Measurements from ENCODE around the gene MCUB. TPM values are rescaled to one million over a fixed set of nuclear protein-coding genes. Genes with fewer than 3 reads are reported as not detected.

Gene MCUB
- total and polyA plus RNA-seq, 2 of the 13 experiments (the other 11 are each of a cell fraction or from before 2014, with no cell fraction given) = 0.95 to 2.2 TPM

DNA sequence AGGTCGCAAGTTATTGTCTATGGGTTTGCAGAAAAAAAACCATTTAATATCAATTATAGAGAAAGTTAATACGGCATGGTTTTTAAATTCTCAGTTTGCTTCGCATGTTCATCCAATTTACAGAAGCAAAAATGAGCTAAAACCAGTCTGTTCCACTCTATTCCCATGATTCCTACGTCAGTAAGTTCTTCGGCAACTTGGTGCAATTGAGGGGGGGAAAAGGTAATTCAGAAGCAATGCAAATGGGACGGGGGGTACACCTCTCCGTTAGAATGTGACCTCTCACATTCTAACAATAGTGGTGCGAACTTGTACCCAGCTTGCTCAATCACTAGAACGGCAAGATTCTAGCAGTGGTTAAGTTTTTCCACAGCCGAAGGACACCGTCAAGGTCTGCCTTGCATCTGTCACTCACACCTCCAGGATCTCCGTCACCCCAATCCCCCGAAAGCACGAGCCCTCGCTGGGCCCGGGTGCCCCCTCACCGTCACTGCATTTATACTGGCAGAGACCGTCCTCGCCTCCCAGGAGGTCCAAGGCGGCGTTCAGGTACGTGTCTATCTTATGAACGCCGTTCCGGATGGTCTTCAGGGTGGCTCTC lies 169.2 kb downstream of the MCUB start (continued):
- TF ChIP-seq HHEX (CRISPR knock-in tag; IDR thresholded peaks at IDR 0.05) = no peak
- 0 out of 2 replicates have a peak, but pooled peaks have one; percentile 48 for TF ChIP-seq ZNF296 (CRISPR knock-in tag; conservative IDR thresholded peaks at IDR 0.05)
- TF ChIP-seq ADNP (CRISPR knock-in tag; IDR thresholded peaks at IDR 0.05) = no peak
- no peak for TF ChIP-seq PHF8 (CRISPR knock-in tag; IDR thresholded peaks at IDR 0.05)
- TF ChIP-seq, protein P1, sequence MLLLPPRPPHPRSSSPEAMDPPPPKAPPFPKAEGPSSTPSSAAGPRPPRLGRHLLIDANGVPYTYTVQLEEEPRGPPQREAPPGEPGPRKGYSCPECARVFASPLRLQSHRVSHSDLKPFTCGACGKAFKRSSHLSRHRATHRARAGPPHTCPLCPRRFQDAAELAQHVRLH (CRISPR knock-in tag; IDR thresholded peaks at IDR 0.05; ENCODE audit: borderline replicate concordance, low read depth) = peak; percentile 38; the same call in 1 of the 2 replicates
- 0 out of 2 replicates have a peak, but pooled peaks have one; percentile 32 for TF ChIP-seq THYN1 (CRISPR knock-in tag; IDR thresholded peaks at IDR 0.05; ENCODE audit: borderline replicate concordance, low read depth)
- no peak for TF ChIP-seq ZGPAT (CRISPR knock-in tag; IDR thresholded peaks at IDR 0.05)
- TF ChIP-seq ZNF740 (CRISPR knock-in tag; IDR thresholded peaks at IDR 0.05) = peak; percentile 43; the same call in 1 of the 2 replicates
- TF ChIP-seq ZBTB38 (CRISPR knock-in tag; IDR thresholded peaks at IDR 0.05) = no peak
- 0 out of 2 replicates have a peak, but pooled peaks have one; percentile 17 for TF ChIP-seq GZF1 (CRISPR knock-in tag; IDR thresholded peaks at IDR 0.05)
- peak; percentile 77; the same call in 1 of the 2 replicates for TF ChIP-seq HDAC1 (CRISPR knock-in tag; IDR thresholded peaks at IDR 0.05)
- TF ChIP-seq ZNF691 (CRISPR knock-in tag; IDR thresholded peaks at IDR 0.05; ENCODE audit: borderline replicate concordance, low read depth) = no peak
- TF ChIP-seq RBM39 (IDR thresholded peaks at IDR 0.05; ENCODE audit: low read depth, low read length, poor library complexity, severe bottlenecking) = no peak
- TF ChIP-seq ZNF326 (CRISPR knock-in tag; IDR thresholded peaks at IDR 0.05; ENCODE audit: borderline replicate concordance) = no peak
- TF ChIP-seq ZNF142 (CRISPR knock-in tag; IDR thresholded peaks at IDR 0.05) = no peak
- no peak for TF ChIP-seq SMAD1 (CRISPR knock-in tag; IDR thresholded peaks at IDR 0.05; ENCODE audit: borderline replicate concordance, low read depth)
- TF ChIP-seq, protein P2, sequence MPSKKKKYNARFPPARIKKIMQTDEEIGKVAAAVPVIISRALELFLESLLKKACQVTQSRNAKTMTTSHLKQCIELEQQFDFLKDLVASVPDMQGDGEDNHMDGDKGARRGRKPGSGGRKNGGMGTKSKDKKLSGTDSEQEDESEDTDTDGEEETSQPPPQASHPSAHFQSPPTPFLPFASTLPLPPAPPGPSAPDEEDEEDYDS (CRISPR knock-in tag; IDR thresholded peaks at IDR 0.05) = no peak
- peak; percentile 62 for TF ChIP-seq ASH2L (IDR thresholded peaks at IDR 0.05; ENCODE audit: insufficient read length, low read depth, low read length)
- TF ChIP-seq CENPX (CRISPR knock-in tag; IDR thresholded peaks at IDR 0.05) = no peak
